GM21423 (cell line): ENCODE measurements around the gene PVALEF.
"Not testable (repeated sequence)": the region's sequence is repeated elsewhere in the genome, so short reads cannot be mapped to it uniquely, and the experiment has no call there.

Experiments used
- ATAC-seq: cut with Tn5 transposase; IDR thresholded peaks from one replicate; pipeline ENCODE4 v1.9.1; 2021; ENCODE audit warnings: mild to moderate bottlenecking, moderate library complexity; ENCODE audit not compliant: unreplicated experiment

The PVALEF gene

GRCh38 chr17:81210868-81211267 is 45.6 kb downstream of the PVALEF start:
- no peak for ATAC-seq

GRCh38 chr17:81212365-81212764 is 47.1 kb downstream of the PVALEF start:
- no peak for ATAC-seq

GRCh38 chr17:81213978-81214377 is 48.7 kb downstream of the PVALEF start:
- no peak for ATAC-seq

- no peak for ATAC-seq
Measured at GRCh38 chr17:81217491-81217890, 52.2 kb downstream of the PVALEF start.

GRCh38 chr17:81218459-81218858 is 53.2 kb downstream of the PVALEF start:
- ATAC-seq: no peak

GRCh38 chr17:81218991-81219390 is 53.7 kb downstream of the PVALEF start:
- no peak for ATAC-seq

GRCh38 chr17:81219476-81220180 is 54.3 kb downstream of the PVALEF start:
- no peak for ATAC-seq

- ATAC-seq: no peak
Measured at GRCh38 chr17:81221371-81221841, 56.1 kb downstream of the PVALEF start.

- ATAC-seq: no peak
Measured at GRCh38 chr17:81221842-81222619, 56.7 kb downstream of the PVALEF start.

- no peak for ATAC-seq
Measured at GRCh38 chr17:81222620-81222905, 57.3 kb downstream of the PVALEF start.

- peak; percentile 94 for ATAC-seq
Measured at GRCh38 chr17:81222906-81223761, 57.8 kb downstream of the PVALEF start, which contains the start of gene CEP131. Gene CEP131, minus strand, starts transcription at chr17:81222965. Its CDS starts 2,909 bp downstream, at chr17:81220056.

GRCh38 chr17:81223762-81224130 is 58.4 kb downstream of the PVALEF start:
- no peak for ATAC-seq

GRCh38 chr17:81227630-81228029 is 62.3 kb downstream of the PVALEF start:
- ATAC-seq: not testable (repeated sequence)

- no peak for ATAC-seq
Measured at GRCh38 chr17:81228420-81228819, 63.1 kb downstream of the PVALEF start.

GRCh38 chr17:81228834-81229665 is 63.7 kb downstream of the PVALEF start:
- no peak for ATAC-seq

GRCh38 chr17:81229666-81229920 is 64.3 kb downstream of the PVALEF start:
- ATAC-seq: no peak

- no peak for ATAC-seq
Measured at GRCh38 chr17:81230043-81230820, 64.9 kb downstream of the PVALEF start.

GRCh38 chr17:81231121-81231645 is 65.9 kb downstream of the PVALEF start:
- ATAC-seq: no peak

- no peak for ATAC-seq
Measured at GRCh38 chr17:81231766-81232581, 66.7 kb downstream of the PVALEF start.
